ENCODE data around the gene PNPLA7. TPM values are rescaled to one million over a fixed set of nuclear protein-coding genes. Genes with fewer than 3 reads are reported as not detected.

PNPLA7 gene
- total and polyA plus RNA-seq, 2 of the 13 experiments (the other 11 are each of a cell fraction or from before 2014, with no cell fraction given), result 0.42 to 1.5 TPM

DNA sequence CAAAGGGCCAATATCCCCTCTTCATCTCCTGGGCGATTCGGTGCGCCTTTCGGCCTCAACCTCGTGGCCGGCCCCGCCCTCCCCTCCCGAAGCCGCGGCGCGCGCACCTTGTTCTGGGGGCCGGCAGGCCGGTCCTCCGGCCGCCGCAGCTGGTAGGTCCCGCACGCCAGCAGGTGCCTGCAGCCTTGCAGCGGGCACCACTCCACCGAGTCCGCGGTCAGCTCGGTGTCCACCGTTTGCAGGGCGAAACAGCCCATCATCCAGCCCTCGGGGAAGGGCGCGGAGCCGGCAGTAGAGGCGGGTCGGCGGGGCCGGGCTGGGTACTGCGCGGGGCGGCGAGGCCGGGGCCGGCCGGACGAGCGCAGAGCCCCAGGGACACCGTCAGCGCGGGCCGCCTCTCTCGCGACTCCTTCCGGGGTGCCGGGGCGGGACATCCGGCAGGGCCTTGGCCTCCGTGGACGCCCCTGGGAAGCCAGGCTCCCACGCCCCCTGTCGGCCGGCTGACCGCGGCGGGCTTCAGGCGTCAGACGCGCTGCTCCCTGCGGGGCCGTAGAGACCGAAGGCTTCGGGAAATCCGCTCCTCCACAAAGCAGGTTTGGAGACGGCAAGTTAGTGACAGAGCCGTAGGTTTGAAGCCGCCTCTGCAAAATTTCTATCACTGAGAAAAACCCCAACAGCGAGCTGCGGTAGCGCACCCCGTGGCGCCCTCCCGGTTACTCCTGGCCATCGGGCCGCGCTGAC is 28.5 kb upstream of the PNPLA7 start, which contains the start of gene DPH7 (continued):
- TF ChIP-seq ZNF800 (CRISPR knock-in tag; IDR thresholded peaks at IDR 0.05) (no peak), ZNF556 (CRISPR knock-in tag; IDR thresholded peaks at IDR 0.05; ENCODE audit: borderline replicate concordance) (peak; percentile 28; the same call in 1 of the 2 replicates), PRDM10 (CRISPR knock-in tag; IDR thresholded peaks at IDR 0.05; ENCODE audit: low read depth) (no peak), TEAD3 (CRISPR knock-in tag; optimal IDR thresholded peaks at IDR 0.05; ENCODE audit: borderline replicate concordance) (no peak), SRY (CRISPR knock-in tag; IDR thresholded peaks at IDR 0.05) (peak; percentile 56; the same call in 1 of the 2 replicates), HIVEP1 (CRISPR knock-in tag; IDR thresholded peaks at IDR 0.05) (no peak), REXO4 (CRISPR knock-in tag; IDR thresholded peaks at IDR 0.05; ENCODE audit: borderline replicate concordance) (no peak), DZIP1 (CRISPR knock-in tag; IDR thresholded peaks at IDR 0.05) (peak; percentile 31; the same call in 1 of the 2 replicates), ZNF484 (CRISPR knock-in tag; IDR thresholded peaks at IDR 0.05; ENCODE audit: borderline replicate concordance, low read depth) (no peak), ZNF350 (CRISPR knock-in tag; IDR thresholded peaks at IDR 0.05; ENCODE audit: borderline replicate concordance, low read depth) (no peak), SRSF1 (optimal IDR thresholded peaks at IDR 0.05; ENCODE audit: low read depth, low read length) (no peak), ZBTB2 (CRISPR knock-in tag; IDR thresholded peaks at IDR 0.05; ENCODE audit: low read depth) (peak; percentile 95), ZNF546 (CRISPR knock-in tag; conservative IDR thresholded peaks at IDR 0.05) (no peak; the same call in 1 of the 2 replicates), ZBTB7B (CRISPR knock-in tag; IDR thresholded peaks at IDR 0.05) (peak; percentile 78), ZNF432 (CRISPR knock-in tag; IDR thresholded peaks at IDR 0.05; ENCODE audit: borderline replicate concordance) (no peak), ZBTB3 (CRISPR knock-in tag; IDR thresholded peaks at IDR 0.05; ENCODE audit: borderline replicate concordance, low read depth) (no peak), ZNF329 (CRISPR knock-in tag; IDR thresholded peaks at IDR 0.05; ENCODE audit: low read depth) (no peak), SIX1 (CRISPR knock-in tag; IDR thresholded peaks at IDR 0.05; ENCODE audit: borderline replicate concordance) (peak; percentile 13; the same call in 1 of the 2 replicates)

All from HepG2 (cell line).